ACC112 (cell line): Measurements from ENCODE around the gene ZDHHC3.

Experiments used
- H2AFZ ChIP-seq: fragments of 200-600 bp; sonication (generic); one replicate; pipeline ENCODE4 v1.6.0; 2017; ENCODE audit warnings: antibody characterized with exemption, low read length; ENCODE audit not compliant: unreplicated experiment
- H3K27ac ChIP-seq: fragments of 200-600 bp; sonication (generic); 2 replicates; pipeline ENCODE4 v1.5.1; 2014; ENCODE audit warnings: low read depth, mild to moderate bottlenecking, antibody characterized with exemption, low read length, moderate library complexity
- H3K27me3 ChIP-seq: fragments of 200-600 bp; sonication (generic); 2 replicates; pipeline ENCODE4 v1.6.1; 2014; ENCODE audit warnings: mild to moderate bottlenecking, antibody characterized with exemption, low read length, moderate library complexity, mixed read lengths; ENCODE audit not compliant: insufficient read depth
- H3K36me3 ChIP-seq: fragments of 200-600 bp; sonication (generic); 2 replicates; pipeline ENCODE4 v1.6.1; 2016; ENCODE audit warnings: mild to moderate bottlenecking, antibody characterized with exemption, low read length, moderate library complexity, mixed read lengths; ENCODE audit not compliant: insufficient read depth
- H3K4me1 ChIP-seq: fragments of 200-600 bp; sonication (generic); one replicate; pipeline ENCODE4 v1.6.1; 2016; ENCODE audit warnings: low read length, mixed read lengths; ENCODE audit not compliant: insufficient read depth, unreplicated experiment, control insufficient read depth
- H3K4me3 ChIP-seq: fragments of 200-600 bp; sonication (generic); 2 replicates; pipeline ENCODE4 v1.5.1; 2014; ENCODE audit warnings: mild to moderate bottlenecking, low read depth, low read length
- H3K79me2 ChIP-seq: fragments of 200-600 bp; sonication (generic); one replicate; pipeline ENCODE4 v1.6.0; 2016; ENCODE audit warnings: low read length; ENCODE audit not compliant: control insufficient read depth, unreplicated experiment, insufficient read depth

The ZDHHC3 gene

DNA sequence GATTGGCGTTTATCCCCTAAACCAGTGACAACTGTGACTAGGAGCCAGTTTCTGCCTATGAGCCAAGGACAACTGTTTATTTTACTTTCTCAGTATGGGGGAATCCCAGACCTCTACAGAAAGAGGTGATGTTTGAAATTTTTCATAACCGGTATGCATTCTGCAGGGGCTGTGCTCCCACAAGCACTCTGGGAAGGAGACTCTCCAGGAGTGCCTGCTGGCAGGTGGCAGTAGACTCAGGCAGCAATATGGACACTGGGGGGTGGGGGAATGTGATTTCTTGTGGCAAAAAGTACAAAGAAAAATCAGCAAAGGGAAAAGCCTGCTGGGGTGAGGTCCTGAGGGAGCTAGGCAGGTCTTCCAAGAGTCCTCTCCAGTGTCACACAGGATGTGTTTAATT, 95.7 kb downstream of the ZDHHC3 start:
- no peaks in the 10 kb centered on the region for H3K79me2 ChIP-seq
- no peak overlapping the region for H3K4me3 ChIP-seq
- H3K4me1 ChIP-seq, result peaks cover 32% of the 10 kb centered on the region
- no peak overlapping the region for H3K27ac ChIP-seq
- H2AFZ ChIP-seq, result no peak overlapping the region
- H3K36me3 ChIP-seq, result no peaks in the 10 kb centered on the region
- no peaks in the 10 kb centered on the region for H3K27me3 ChIP-seq

DNA sequence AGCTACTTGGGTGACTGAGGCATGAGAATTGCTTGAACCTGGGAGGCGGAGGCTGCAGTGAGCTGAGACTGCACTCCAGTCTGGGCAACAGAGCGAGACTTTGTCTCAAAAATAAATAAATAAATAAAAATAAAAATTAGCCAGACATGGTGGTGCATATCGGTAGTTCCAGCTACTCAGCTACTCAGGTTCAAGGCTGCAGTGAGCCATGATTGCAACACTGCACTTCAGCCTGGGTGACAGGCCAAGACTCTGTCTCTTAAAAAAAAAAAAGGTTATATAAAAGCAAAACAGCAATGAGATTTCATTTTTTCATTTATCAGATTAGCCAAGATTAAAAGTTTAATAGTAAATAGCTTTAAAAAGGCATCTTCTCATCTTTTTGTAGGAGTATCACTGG, 98.6 kb downstream of the ZDHHC3 start:
- no peak overlapping the region for H3K27ac ChIP-seq

DNA sequence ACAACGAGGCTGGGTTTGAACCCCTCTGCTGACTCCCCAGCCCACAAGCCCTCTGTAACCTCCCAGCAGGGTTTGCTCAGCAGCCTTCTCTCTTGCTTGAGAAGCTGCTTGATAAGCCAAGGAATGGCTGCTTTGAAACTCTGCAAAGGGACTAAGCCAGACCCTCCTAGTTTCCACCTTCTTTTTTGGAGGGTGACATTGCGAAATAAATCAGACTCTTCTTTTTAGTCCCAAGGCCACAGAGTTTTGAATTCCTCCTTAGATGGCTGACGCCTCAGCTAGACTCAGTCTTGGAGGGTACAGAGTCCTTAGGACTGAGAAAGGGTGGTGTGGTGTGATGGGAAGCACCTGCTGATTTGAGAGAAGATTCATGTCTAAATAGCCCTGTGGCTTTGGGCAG, 100.4 kb downstream of the ZDHHC3 start:
- H3K27me3 ChIP-seq, result no peaks in the 10 kb centered on the region
- no peak overlapping the region for H3K4me3 ChIP-seq
- no peak overlapping the region for H3K27ac ChIP-seq
- peaks cover 7% of the 10 kb centered on the region for H3K4me1 ChIP-seq
- no peaks in the 10 kb centered on the region for H3K79me2 ChIP-seq
- H3K36me3 ChIP-seq, result no peaks in the 10 kb centered on the region
- no peak overlapping the region for H2AFZ ChIP-seq

More for the DNA sequence above, 98.6 kb downstream of the ZDHHC3 start:
- Histone ChIP-seq H3K4me1 (peaks cover 8% of the 10 kb centered on the region), H2AFZ (no peak overlapping the region), H3K36me3 (no peaks in the 10 kb centered on the region), H3K79me2 (no peaks in the 10 kb centered on the region), H3K4me3 (no peak overlapping the region), H3K27me3 (no peaks in the 10 kb centered on the region)
